GM12892 (cell line): ENCODE data around the gene SPATA46.
"Not testable (repeated sequence)": the region's sequence is repeated elsewhere in the genome, so short reads cannot be mapped to it uniquely, and the experiment has no call there.

Experiments
- POLR2A ChIP-seq: IDR thresholded peaks from 2 replicates; pipeline ENCODE4 v1.6.1; 2011; ENCODE audit warnings: low read depth, low read length, control low read depth
- TAF1 ChIP-seq: IDR thresholded peaks from 2 replicates; pipeline ENCODE4 v1.6.1; 2011; ENCODE audit warnings: low read depth, mild to moderate bottlenecking, control low read depth, low read length, borderline replicate concordance

DNA sequence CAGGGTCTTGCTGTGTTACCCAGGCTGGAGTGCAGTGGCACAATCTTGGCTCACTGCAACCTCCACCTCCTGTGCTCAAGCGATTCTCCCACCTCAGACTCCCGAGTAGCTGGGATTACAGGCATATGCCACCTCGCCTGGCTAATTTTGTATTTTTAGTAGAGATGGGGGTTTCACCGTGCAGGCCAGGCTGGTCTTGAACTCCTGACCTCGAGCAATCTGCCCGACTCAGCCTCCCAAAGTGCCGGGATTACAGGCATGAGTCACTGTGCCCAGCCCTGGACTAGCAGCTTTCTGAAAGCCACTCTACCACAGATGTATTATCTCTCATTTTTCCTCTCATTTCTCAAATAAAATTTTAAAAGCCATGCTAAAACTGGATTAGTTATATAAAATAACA lies 41.9 kb upstream of the SPATA46 start:
- not testable (repeated sequence) for TF ChIP-seq TAF1, POLR2A
